ENCODE measurements around the gene TLN1. TPM values are rescaled to one million over a fixed set of nuclear protein-coding genes. Genes with fewer than 3 reads are reported as not detected.

Gene TLN1
- total and polyA plus RNA-seq, 2 experiments from 2014 or later, result 96.0 to 178 TPM

DNA sequence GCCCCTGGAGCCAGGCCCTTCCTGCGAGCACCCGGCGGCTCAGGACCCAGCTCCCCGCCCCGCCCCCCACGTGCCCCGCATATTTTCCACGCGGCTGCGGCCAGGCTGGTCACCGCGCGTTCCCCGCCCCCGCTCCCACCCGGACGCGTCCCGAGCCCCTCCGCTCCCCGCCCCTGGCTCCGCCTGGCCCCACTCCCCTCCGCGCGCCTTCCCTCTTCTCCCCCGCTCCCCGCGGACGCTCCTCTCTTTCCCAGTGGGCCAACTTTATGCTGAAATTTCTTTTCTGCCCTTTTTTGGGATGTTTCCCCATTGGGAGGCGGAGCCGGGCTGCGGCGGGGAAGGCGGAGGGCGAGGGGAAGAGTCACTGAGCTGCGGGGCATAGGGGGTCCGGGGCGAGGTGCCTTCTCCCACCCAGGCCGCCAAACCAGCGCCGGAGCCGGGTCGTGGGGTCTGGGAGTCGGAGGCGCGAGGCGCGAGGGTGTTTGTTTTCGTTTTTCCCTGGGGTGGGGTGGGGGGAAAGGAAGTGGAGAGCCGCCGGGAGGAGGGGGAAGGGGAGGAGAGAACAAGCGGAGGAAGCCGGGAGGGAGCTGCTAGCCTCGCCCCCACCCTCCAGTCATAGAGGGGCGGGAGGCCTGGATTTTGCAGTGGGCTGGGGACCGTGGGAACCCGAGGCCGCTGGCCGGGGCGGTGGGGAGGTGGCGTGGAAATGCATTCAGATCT is 41.2 kb downstream of the TLN1 start:
- H3K4me1 ChIP-seq (ENCODE audit: low read depth), result peaks cover 31% of the 10 kb centered on the region
- no peaks in the 10 kb centered on the region for H3K27me3 ChIP-seq
- DNase-seq (ENCODE audit: low read depth in 1 of 2, low spot score in 1 of 2), result peak; percentile 84 to 93
- TF ChIP-seq, protein P1, sequence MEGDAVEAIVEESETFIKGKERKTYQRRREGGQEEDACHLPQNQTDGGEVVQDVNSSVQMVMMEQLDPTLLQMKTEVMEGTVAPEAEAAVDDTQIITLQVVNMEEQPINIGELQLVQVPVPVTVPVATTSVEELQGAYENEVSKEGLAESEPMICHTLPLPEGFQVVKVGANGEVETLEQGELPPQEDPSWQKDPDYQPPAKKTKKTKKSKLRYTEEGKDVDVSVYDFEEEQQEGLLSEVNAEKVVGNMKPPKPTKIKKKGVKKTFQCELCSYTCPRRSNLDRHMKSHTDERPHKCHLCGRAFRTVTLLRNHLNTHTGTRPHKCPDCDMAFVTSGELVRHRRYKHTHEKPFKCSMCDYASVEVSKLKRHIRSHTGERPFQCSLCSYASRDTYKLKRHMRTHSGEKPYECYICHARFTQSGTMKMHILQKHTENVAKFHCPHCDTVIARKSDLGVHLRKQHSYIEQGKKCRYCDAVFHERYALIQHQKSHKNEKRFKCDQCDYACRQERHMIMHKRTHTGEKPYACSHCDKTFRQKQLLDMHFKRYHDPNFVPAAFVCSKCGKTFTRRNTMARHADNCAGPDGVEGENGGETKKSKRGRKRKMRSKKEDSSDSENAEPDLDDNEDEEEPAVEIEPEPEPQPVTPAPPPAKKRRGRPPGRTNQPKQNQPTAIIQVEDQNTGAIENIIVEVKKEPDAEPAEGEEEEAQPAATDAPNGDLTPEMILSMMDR (IDR thresholded peaks at IDR 0.05; ENCODE audit: low read depth, low read length), result no peak
- H3K9me3 ChIP-seq (ENCODE audit: low read depth), result no peaks in the 10 kb centered on the region
- peak overlapping the region; percentile 95 for H3K27ac ChIP-seq
- peak overlapping the region; percentile 67 for H3K4me3 ChIP-seq
- peaks cover under 1% of the 10 kb centered on the region for H3K36me3 ChIP-seq

DNA sequence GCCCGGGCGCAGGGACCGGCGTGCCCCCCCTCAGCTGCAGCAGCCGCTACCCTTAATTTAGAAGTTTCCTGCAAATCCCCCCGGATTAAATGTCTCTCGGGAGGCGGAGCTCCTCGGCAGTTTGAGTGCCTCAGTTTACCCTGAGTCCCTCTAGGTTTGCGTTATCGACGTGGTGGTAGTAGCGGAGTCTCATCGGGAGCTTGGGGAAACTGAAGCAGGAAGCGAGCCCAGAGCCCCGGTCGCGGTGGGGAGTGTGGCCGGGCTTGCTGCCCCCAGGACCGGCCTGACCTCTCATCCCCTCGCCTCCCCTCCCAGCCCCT is 41.7 kb downstream of the TLN1 start:
- peaks cover 6% of the 10 kb centered on the region for H3K36me3 ChIP-seq
- H3K9me3 ChIP-seq (ENCODE audit: low read depth), result no peaks in the 10 kb centered on the region
- peak overlapping the region; percentile 67 for H3K4me3 ChIP-seq
- peaks cover 32% of the 10 kb centered on the region for H3K4me1 ChIP-seq (ENCODE audit: low read depth)
- H3K27ac ChIP-seq, result peak overlapping the region; percentile 95
- TF ChIP-seq, protein P1 (IDR thresholded peaks at IDR 0.05; ENCODE audit: low read depth, low read length), result no peak
- no peak for DNase-seq (ENCODE audit: low read depth in 1 of 2, low spot score in 1 of 2)
- H3K27me3 ChIP-seq, result no peaks in the 10 kb centered on the region

DNA sequence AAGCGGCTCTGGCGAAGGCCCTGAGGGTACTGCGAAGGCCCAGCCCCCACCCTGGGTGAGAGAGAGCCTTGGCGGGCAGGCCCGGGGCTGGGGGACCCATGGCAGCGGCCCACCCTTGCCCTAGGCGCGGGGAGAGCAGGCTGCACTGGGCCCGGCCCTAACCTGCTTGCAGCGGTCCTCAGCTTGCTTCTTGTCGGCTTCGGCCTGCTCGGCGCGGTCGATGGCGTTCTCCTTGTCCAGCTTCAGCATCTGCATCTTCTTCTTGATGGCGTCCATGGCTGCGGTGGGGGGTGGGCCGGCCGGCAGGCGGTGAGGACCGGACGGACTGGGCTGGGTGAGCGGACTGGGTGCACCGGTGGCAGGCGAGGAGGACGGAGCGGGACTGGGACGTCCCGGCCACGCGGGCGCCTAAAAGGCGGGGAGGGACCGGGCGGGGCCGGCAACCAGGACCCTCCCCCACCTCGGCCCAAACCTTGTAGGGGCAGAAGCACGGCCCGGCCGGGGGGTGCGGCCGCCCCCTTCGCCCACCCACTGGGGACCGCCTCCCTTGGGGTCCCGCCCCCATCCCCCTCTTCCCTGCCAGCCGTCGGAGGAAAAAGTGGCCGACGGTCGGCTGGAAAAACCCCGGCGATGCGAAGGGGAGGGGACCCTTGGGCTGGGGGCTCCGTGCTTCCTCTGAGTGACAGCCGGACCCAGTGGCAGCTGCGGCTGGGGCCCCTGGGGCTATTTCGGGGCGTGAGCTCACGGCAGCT is 42.3 kb downstream of the TLN1 start, which contains the start of gene TPM2:
TPM2 (minus strand) TSS at position 384 of the 752 bp plus-strand sequence; CDS start at position 276, 108 bp downstream.
- H3K4me1 ChIP-seq (ENCODE audit: low read depth), result peaks cover 32% of the 10 kb centered on the region
- H3K36me3 ChIP-seq, result peaks cover 11% of the 10 kb centered on the region
- DNase-seq (ENCODE audit: low read depth in 1 of 2, low spot score in 1 of 2), result peak; percentile 93 to 95
- H3K27ac ChIP-seq, result peak within 1 kb of the TSS; percentile 95
- H3K9me3 ChIP-seq (ENCODE audit: low read depth), result no peaks in the 10 kb centered on the region
- TF ChIP-seq, protein P1 (IDR thresholded peaks at IDR 0.05; ENCODE audit: low read depth, low read length), result no peak
- peak within 1 kb of the TSS; percentile 67 for H3K4me3 ChIP-seq
- H3K27me3 ChIP-seq, result no peaks in the 10 kb centered on the region

DNA sequence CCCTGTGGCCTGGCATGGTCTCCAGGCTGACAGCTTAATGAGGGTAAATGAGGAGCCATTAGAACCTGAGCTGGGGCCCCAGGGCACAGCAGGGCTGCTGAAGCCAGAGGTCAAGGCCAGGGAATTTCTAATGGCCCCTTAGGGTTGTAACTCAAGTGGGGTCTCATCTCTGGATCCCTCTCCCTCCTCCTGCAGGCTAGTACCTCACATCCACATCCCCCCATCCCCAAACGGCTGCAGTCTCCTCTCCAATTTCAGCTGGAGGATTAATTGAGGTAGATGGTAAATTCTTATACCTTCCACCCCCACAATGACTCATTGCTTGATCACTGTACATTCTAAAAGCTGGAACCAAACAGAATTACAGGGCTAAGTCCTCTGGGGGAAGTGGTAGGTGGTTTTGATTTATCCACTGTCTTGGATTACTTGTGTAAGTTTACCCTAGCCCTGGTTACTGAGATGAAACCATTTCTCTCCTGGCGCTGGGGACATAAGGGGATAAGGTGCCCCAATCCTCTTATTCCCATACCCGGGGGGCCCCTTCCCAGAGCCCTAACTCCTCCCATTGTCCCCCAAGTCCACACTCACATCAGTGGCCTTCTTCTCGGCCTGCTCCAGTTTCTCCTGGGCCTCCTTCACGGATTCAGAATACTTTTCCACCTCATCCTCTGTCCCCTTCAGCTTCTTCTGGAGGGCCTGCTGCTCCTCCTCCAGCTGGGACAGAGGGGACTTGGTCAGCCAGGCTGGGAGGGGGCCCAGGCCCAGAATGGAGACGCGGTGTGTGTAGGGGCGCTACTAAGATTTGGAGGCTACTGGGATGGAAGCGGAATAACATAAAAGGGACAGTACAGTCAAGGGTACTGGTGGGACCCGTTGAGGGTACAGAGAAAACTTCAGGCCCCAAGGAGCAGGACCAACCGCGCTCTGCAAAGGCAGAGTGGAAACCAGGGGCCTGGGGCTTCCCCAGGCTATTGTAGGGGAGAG is 43.1 kb downstream of the TLN1 start:
- peaks cover 32% of the 10 kb centered on the region for H3K4me1 ChIP-seq (ENCODE audit: low read depth)
- H3K4me3 ChIP-seq, result peak overlapping the region; percentile 67
- TF ChIP-seq, protein P1 (IDR thresholded peaks at IDR 0.05; ENCODE audit: low read depth, low read length), result no peak
- peaks cover 20% of the 10 kb centered on the region for H3K36me3 ChIP-seq
- H3K9me3 ChIP-seq (ENCODE audit: low read depth), result no peaks in the 10 kb centered on the region
- H3K27me3 ChIP-seq, result no peaks in the 10 kb centered on the region
- peak in 1 of 2 donors; percentile 69 for DNase-seq (ENCODE audit: low read depth in 1 of 2, low spot score in 1 of 2)
- peak overlapping the region; percentile 95 for H3K27ac ChIP-seq

DNA sequence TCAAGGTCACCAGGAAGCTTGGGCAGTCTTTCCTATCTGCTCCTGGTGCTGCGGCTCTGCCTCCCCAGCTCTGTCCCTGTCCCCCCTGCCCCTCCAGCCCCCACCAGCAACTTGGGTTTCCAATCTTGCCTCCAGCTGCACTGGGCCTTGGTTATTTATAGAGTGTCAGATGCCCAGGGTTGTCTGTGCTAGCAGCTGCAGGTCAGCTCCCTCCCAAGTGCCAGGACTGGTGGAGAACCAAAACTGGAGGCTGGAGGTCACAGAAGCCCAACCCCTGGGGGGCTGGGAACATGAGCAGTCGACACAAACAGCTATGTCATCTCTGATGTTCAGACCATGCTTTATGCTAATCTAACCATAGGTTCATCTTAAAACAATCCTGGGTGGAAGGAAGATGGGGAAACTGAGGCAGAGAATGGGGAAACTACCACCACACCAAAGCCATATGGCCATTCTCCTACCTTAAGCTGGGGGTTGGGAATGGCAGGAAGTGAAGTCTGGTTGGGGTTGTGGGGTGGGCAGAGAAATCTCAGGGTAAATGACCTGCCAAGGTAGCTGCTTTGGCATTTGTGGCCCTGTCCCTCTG is 43.9 kb downstream of the TLN1 start:
- TF ChIP-seq, protein P1 (IDR thresholded peaks at IDR 0.05; ENCODE audit: low read depth, low read length), result no peak
- Histone ChIP-seq H3K36me3 (peaks cover 27% of the 10 kb centered on the region), H3K4me1 (ENCODE audit: low read depth) (peaks cover 32% of the 10 kb centered on the region), H3K27ac (peak overlapping the region; percentile 95), H3K27me3 (no peaks in the 10 kb centered on the region), H3K4me3 (peak overlapping the region; percentile 67), H3K9me3 (ENCODE audit: low read depth) (no peaks in the 10 kb centered on the region)
- peak in 1 of 2 donors; percentile 22 for DNase-seq (ENCODE audit: low read depth in 1 of 2, low spot score in 1 of 2)

Measured in cardiac muscle cell (in vitro differentiated cells and primary cell).